Measurements from ENCODE around the gene CNN3. TPM values are rescaled to one million over a fixed set of nuclear protein-coding genes. Genes with fewer than 3 reads are reported as not detected.
A peak's percentile ranks its signal among the peaks of the same experiment; 100 is the strongest.

CNN3 gene
- polyA plus RNA-seq, 2 of the 4 experiments (the other 2 are of a cell fraction): 61.6 to 83.4 TPM

DNA sequence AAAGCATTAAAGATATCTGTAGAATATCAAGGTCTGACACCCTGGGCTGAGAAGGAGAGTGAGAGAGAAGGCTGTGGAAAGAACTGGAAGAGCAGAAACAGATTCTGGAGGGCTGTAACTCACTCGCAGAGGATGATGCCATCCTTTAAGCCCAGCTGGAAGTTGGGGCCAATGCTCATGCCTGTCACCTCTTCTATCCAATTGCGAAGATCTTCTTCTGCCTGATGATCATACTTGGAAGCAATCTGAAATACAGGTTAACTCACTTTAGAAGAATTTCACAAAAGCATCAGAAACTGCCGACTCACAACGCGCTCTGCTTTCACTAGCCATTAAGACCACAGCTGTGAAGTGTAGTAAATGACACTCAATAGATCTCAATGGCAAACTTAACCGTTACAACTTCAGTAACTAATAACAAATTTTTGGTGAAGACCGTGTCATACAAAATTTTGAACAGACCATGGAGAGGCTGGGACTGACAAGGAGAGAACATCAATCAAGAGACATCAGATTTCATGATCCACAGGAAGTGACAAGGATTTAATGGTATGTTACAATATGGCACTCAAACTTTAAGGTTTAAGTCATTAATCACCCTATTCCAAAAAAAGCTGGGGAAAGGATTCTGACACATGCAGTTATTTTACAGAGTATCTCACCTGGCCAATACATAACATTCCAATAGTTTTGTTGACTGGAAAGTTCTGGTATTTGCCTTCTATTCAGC, 23.5 kb downstream of the CNN3 start:
- no peak; a peak in 1 of 6 replicates for ATAC-seq
- 0 out of 6 replicates have a peak overlapping the region, but pooled peaks of 1 of the 2 experiments have one; percentile 4 for H3K27ac ChIP-seq
- ChIA-PET CTCF (interaction anchor here (1.2 to 5.0 kb wide), 2 partner anchors 29 to 49 kb away, joined by 3 to 23 read pairs; no protein-coding TSS in a partner anchor), POLR2A (interaction anchor here (0.6 kb wide), 1 partner anchor 239 kb away, joined by 4 read pairs; no protein-coding TSS in a partner anchor)
- H3K4me2 ChIP-seq: no peak overlapping the region
- H3K4me1 ChIP-seq: peaks cover 8% of the 10 kb centered on the region; the same call in 2 of the 3 replicates
- H3K4me3 ChIP-seq: no peak overlapping the region
- no peak for FAIRE-seq
- DNase-seq (ENCODE audit: low read depth in 1 of 2, low spot score in 1 of 2): no peak
- 90% methylated on average over 7 of the region's 7 CpGs for WGBS (ENCODE audit: missing lambda C conversion rate)
- TF ChIP-seq CEBPB (IDR thresholded peaks at IDR 0.05) (no peak), MAFK (IDR thresholded peaks at IDR 0.05; ENCODE audit: partially characterized antibody) (peak; percentile 2), POLR2AphosphoS2 (conservative IDR thresholded peaks at IDR 0.05; ENCODE audit: low read length) (no peak), EP300 (IDR thresholded peaks at IDR 0.05) (no peak), PHF8 (IDR thresholded peaks at IDR 0.05; ENCODE audit: borderline replicate concordance, low read depth) (no peak), GATA3 (IDR thresholded peaks at IDR 0.05; ENCODE audit: borderline replicate concordance) (no peak)
- H3K9me3 ChIP-seq: no peaks in the 10 kb centered on the region

- H3K4me1 ChIP-seq: peaks cover 8% of the 10 kb centered on the region; the same call in 2 of the 3 replicates
- ATAC-seq (no peak), DNase-seq (ENCODE audit: low read depth in 1 of 2, low spot score in 1 of 2) (no peak), FAIRE-seq (no peak)
- H3K9me3 ChIP-seq: no peaks in the 10 kb centered on the region
- no peak for TF ChIP-seq FOSB (CRISPR knock-in tag; IDR thresholded peaks at IDR 0.05)
- TF ChIP-seq, protein P1, sequence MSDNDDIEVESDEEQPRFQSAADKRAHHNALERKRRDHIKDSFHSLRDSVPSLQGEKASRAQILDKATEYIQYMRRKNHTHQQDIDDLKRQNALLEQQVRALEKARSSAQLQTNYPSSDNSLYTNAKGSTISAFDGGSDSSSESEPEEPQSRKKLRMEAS (IDR thresholded peaks at IDR 0.05): no peak
- TF ChIP-seq REST (IDR thresholded peaks at IDR 0.05): no peak
- no peak for TF ChIP-seq MYC (IDR thresholded peaks at IDR 0.05; ENCODE audit: borderline replicate concordance, low read length)
- TF ChIP-seq CBX8 (IDR thresholded peaks at IDR 0.05): no peak
- no peak for TF ChIP-seq HES2 (IDR thresholded peaks at IDR 0.05)
- TF ChIP-seq SREBF2 (IDR thresholded peaks at IDR 0.05): no peak
- TF ChIP-seq HDAC2 (IDR thresholded peaks at IDR 0.05): no peak
- no peak for TF ChIP-seq RFX5 (IDR thresholded peaks at IDR 0.05)
- no peak for TF ChIP-seq EP300 (IDR thresholded peaks at IDR 0.05)
- TF ChIP-seq BHLHE40 (IDR thresholded peaks at IDR 0.05; ENCODE audit: low read depth, low read length): no peak
- TF ChIP-seq GATA3 (IDR thresholded peaks at IDR 0.05; ENCODE audit: borderline replicate concordance): no peak
- TF ChIP-seq FOXS1 (CRISPR knock-in tag; IDR thresholded peaks at IDR 0.05): no peak
- no peak for TF ChIP-seq E2F6 (IDR thresholded peaks at IDR 0.05; ENCODE audit: borderline replicate concordance, low read depth)
- TF ChIP-seq SMC3 (IDR thresholded peaks at IDR 0.05): no peak
- POLR2A ChIA-PET: no interaction called here
- H3K27ac ChIP-seq: no peak overlapping the region
- 94% methylated on average over 4 of the region's 4 CpGs for WGBS (ENCODE audit: missing lambda C conversion rate)
- H3K4me2 ChIP-seq: no peak overlapping the region
- CTCF ChIA-PET: interaction anchor here (1.2 to 5.0 kb wide), 2 partner anchors 28 to 47 kb away, joined by 3 to 23 read pairs; no protein-coding TSS in a partner anchor
- H3K4me3 ChIP-seq: no peak overlapping the region
Observed at GRCh38 chr1:94901841-94902240, 25.1 kb downstream of the CNN3 start.

Data from A549 (cell line).